SK-N-MC (cell line): Measurements from ENCODE around the gene ANKLE1.

Experiments
- DNase-seq: peaks from one replicate; pipeline ENCODE4 v3.0.0-alpha.2; 2011; ENCODE audit warnings: low read depth, low spot score
- H3K27ac ChIP-seq: fragments of 200-600 bp; sonication (generic); 2 replicates; pipeline ENCODE4 v1.5.1; 2016; ENCODE audit warnings: mixed run types
- H3K36me3 ChIP-seq: fragments of 200-600 bp; sonication (generic); 2 replicates; pipeline ENCODE4 v1.6.1; 2017; ENCODE audit warnings: antibody characterized with exemption, low read length, mixed read lengths; ENCODE audit not compliant: insufficient read depth
- H3K4me3 ChIP-seq: fragments of 200-600 bp; sonication (generic); 2 replicates; pipeline ENCODE4 v1.5.1; 2016
- H3K9ac ChIP-seq: fragments of 200-600 bp; sonication (generic); 2 replicates; pipeline ENCODE4 v1.8.0; 2017; ENCODE audit warnings: mixed run types, mixed read lengths; ENCODE audit not compliant: insufficient read length
- H3K9me3 ChIP-seq: fragments of 200-600 bp; sonication (generic); 2 replicates; pipeline ENCODE4 v1.6.1; 2017; ENCODE audit warnings: low read depth, mild to moderate bottlenecking, antibody characterized with exemption, low read length, moderate library complexity, mixed read lengths
- EZH2 ChIP-seq: fragments of 200-600 bp; sonication (generic); IDR thresholded peaks from one replicate; pipeline ENCODE4 v1.6.1; 2017; ENCODE audit warnings: antibody characterized with exemption
- FOXP2 ChIP-seq: optimal IDR thresholded peaks from 2 replicates; pipeline ENCODE3; 2011; ENCODE audit warnings: mild to moderate bottlenecking, moderate library complexity; ENCODE audit not compliant: insufficient read depth; ENCODE audit errors: extremely low read length, control extremely low read depth
- POLR2AphosphoS5 ChIP-seq: IDR thresholded peaks from 2 replicates; pipeline ENCODE4 v1.6.1; 2012; ENCODE audit warnings: mild to moderate bottlenecking, low read depth, low read length, borderline replicate concordance

ANKLE1 gene

GRCh38 chr19:17237747-17238706 is 43.7 kb upstream of the ANKLE1 start:
- Histone ChIP-seq H3K36me3 (no peaks in the 10 kb centered on the region), H3K27ac (no peak overlapping the region), H3K9ac (no peak overlapping the region), H3K4me3 (no peak overlapping the region), H3K9me3 (no peaks in the 10 kb centered on the region)
- no peak for TF ChIP-seq EZH2
- no peak for TF ChIP-seq FOXP2
- TF ChIP-seq POLR2AphosphoS5: no peak
- DNase-seq: no peak

GRCh38 chr19:17240062-17240752 is 41.5 kb upstream of the ANKLE1 start:
- no peaks in the 10 kb centered on the region for H3K9me3 ChIP-seq
- H3K4me3 ChIP-seq: no peak overlapping the region
- DNase-seq: no peak
- H3K36me3 ChIP-seq: no peaks in the 10 kb centered on the region
- no peak overlapping the region for H3K9ac ChIP-seq
- no peak for TF ChIP-seq EZH2
- no peak for TF ChIP-seq FOXP2
- TF ChIP-seq POLR2AphosphoS5: no peak
- no peak overlapping the region for H3K27ac ChIP-seq

- Histone ChIP-seq H3K9ac (no peak overlapping the region), H3K36me3 (no peaks in the 10 kb centered on the region), H3K4me3 (no peak overlapping the region), H3K9me3 (no peaks in the 10 kb centered on the region), H3K27ac (no peak overlapping the region)
- DNase-seq: no peak
- TF ChIP-seq POLR2AphosphoS5 (no peak), FOXP2 (no peak), EZH2 (no peak)
Measured at GRCh38 chr19:17240826-17241399, 40.8 kb upstream of the ANKLE1 start.

- no peak for TF ChIP-seq POLR2AphosphoS5
- no peak for TF ChIP-seq EZH2
- no peak for TF ChIP-seq FOXP2
- Histone ChIP-seq H3K27ac (no peak overlapping the region), H3K4me3 (no peak overlapping the region)
Measured at GRCh38 chr19:17242431-17243208, 39.1 kb upstream of the ANKLE1 start.

GRCh38 chr19:17243211-17243829 is 38.4 kb upstream of the ANKLE1 start:
- Histone ChIP-seq H3K27ac (no peak overlapping the region), H3K9ac (no peak overlapping the region), H3K9me3 (no peaks in the 10 kb centered on the region), H3K36me3 (no peaks in the 10 kb centered on the region), H3K4me3 (peak overlapping the region; percentile 72)
- TF ChIP-seq FOXP2 (no peak), POLR2AphosphoS5 (no peak), EZH2 (no peak)
- DNase-seq: no peak

More at GRCh38 chr19:17242431-17243208, 39.1 kb upstream of the ANKLE1 start:
- no peak for DNase-seq
- no peak overlapping the region for H3K9ac ChIP-seq
- H3K9me3 ChIP-seq: no peaks in the 10 kb centered on the region
- H3K36me3 ChIP-seq: no peaks in the 10 kb centered on the region

- H3K4me3 ChIP-seq: peak overlapping the region; percentile 72
- H3K9me3 ChIP-seq: no peaks in the 10 kb centered on the region
- H3K27ac ChIP-seq: no peak overlapping the region
- no peaks in the 10 kb centered on the region for H3K36me3 ChIP-seq
- no peak for DNase-seq
- no peak overlapping the region for H3K9ac ChIP-seq
- no peak for TF ChIP-seq EZH2
- TF ChIP-seq POLR2AphosphoS5: no peak
- no peak for TF ChIP-seq FOXP2
Measured at GRCh38 chr19:17243830-17244617, 37.7 kb upstream of the ANKLE1 start.
